Kidney (tissue), 14 donors: ENCODE measurements around the gene TRPM2. TPM values are rescaled to one million over a fixed set of nuclear protein-coding genes. Genes with fewer than 3 reads are reported as not detected.

Experiments
- DNase-seq, 5 donors: peaks; one replicate each; pipeline ENCODE4 v3.0.0-alpha.2; 2013 to 2020
- FAIRE-seq: peaks from 2 replicates; lab custom pipeline; 2012; peaks lifted over from hg19 to GRCh38; lab: Jason Lieb, UNC
- H3K27ac ChIP-seq, 2 donors: one replicate each; pipeline ENCODE4 v1.7.0; 2013; ENCODE audit warnings: low read depth in 2 of 2, low read length in 2 of 2, inconsistent platforms in 1 of 2
- H3K27me3 ChIP-seq: one replicate; pipeline ENCODE4 v1.7.1; 2013; ENCODE audit warnings: low read length, inconsistent platforms; ENCODE audit not compliant: control insufficient read depth, insufficient read depth
- H3K36me3 ChIP-seq, 3 donors: one replicate each; pipeline versions ENCODE4 v1.7.0 to v1.7.1; 2013; ENCODE audit warnings: low read length in 3 of 3, control low read depth in 1 of 3, inconsistent platforms in 1 of 3; ENCODE audit not compliant: insufficient read depth in 3 of 3, control insufficient read depth in 2 of 3
- H3K4me1 ChIP-seq, 3 donors: one replicate each; pipeline versions ENCODE4 v1.7.0 to v1.7.1; 2013; ENCODE audit warnings: low read length in 3 of 3, inconsistent platforms in 1 of 3, low read depth in 1 of 3; ENCODE audit not compliant: control insufficient read depth in 2 of 3, insufficient read depth in 2 of 3
- H3K4me3 ChIP-seq, 3 donors: one replicate each; pipeline versions ENCODE4 v1.7.0 to v1.8.1; 2013; ENCODE audit warnings: low read length in 3 of 3, control low read depth in 1 of 3, inconsistent platforms in 1 of 3
- H3K9ac ChIP-seq, 3 donors: one replicate each; pipeline versions ENCODE4 v1.7.0 to v1.7.1; 2013; ENCODE audit warnings: low read length in 3 of 3, control low read depth in 1 of 3, inconsistent platforms in 1 of 3
- H3K9me3 ChIP-seq, 3 donors: one replicate each; pipeline versions ENCODE4 v1.7.0 to v1.7.1; 2013; ENCODE audit warnings: low read length in 3 of 3, control low read depth in 1 of 3, inconsistent platforms in 1 of 3; ENCODE audit not compliant: control insufficient read depth in 2 of 3, insufficient read depth in 1 of 3
- CTCF ChIP-seq: IDR thresholded peaks from 3 replicates; pipeline ENCODE4 v1.5.1; 2012; ENCODE audit warnings: mild to moderate bottlenecking, moderate library complexity, borderline replicate concordance; ENCODE audit not compliant: insufficient read depth; ENCODE audit errors: extremely low read depth
- intact Hi-C: fragments of 100-400 bp; cut with DNase I; formaldehyde crosslinking; loops from one replicate; pipeline ENCODE4 v1.11.1; 2022
- polyA plus RNA-seq: library from polyadenylated mRNA; stranded (reverse); fragments of 350-450 nt; fragmentation: Illumina TruSeq; extraction: RNeasy Lipid Tissue Mini Kit (QIAGEN cat#74804); gene quantifications from one replicate; pipeline ENCODE4 v1.2.3, GENCODE V29; 2014; ENCODE audit warnings: low read depth, low replicate concordance; ENCODE audit not compliant: insufficient read depth
- total RNA-seq: library from RNA; stranded (reverse); fragmentation: NEBNext Ultra II Directional; extraction: Animal tissue kit (Norgen Biotek cat#: 25700); gene quantifications from one replicate; pipeline ENCODE4 v1.2.1, GENCODE V29; 2021
- donor health status: control.
- donor health status: control.
- donor health status: control.
- donor health status: control.
- donor health status: control.
- donor health status: DM: yes; HTN: yes; CAD: no.
- donor health status: Normal renal cell carcinoma (clear cell type).

Gene TRPM2
- total and polyA plus RNA-seq, 2 donors from 2014 or later: 2.0 to 11.5 TPM

- Histone ChIP-seq H3K27ac (no peak overlapping the region), H3K4me3 (no peak overlapping the region), H3K9ac (no peak overlapping the region), H3K27me3 (no peaks in the 10 kb centered on the region), H3K4me1 (no peaks in the 10 kb centered on the region), H3K9me3 (no peaks in the 10 kb centered on the region), H3K36me3 (peaks cover 5 to 41% (median 22%) of the 10 kb centered on the region in 3 donors)
- FAIRE-seq: no peak
- intact Hi-C loops: no loop called here
- no peak for TF ChIP-seq CTCF
- no peak for DNase-seq
Measured at GRCh38 chr21:44312089-44312488, 41.3 kb upstream of the TRPM2 start.

- no peaks in the 10 kb centered on the region for H3K4me1 ChIP-seq
- TF ChIP-seq CTCF: no peak
- peaks cover 5 to 41% (median 22%) of the 10 kb centered on the region in 3 donors for H3K36me3 ChIP-seq
Measured at GRCh38 chr21:44312716-44313115, 40.7 kb upstream of the TRPM2 start.

GRCh38 chr21:44313451-44313850 lies 40.0 kb upstream of the TRPM2 start:
- intact Hi-C loops: no loop called here
- Histone ChIP-seq H3K27me3 (no peaks in the 10 kb centered on the region), H3K4me3 (no peak overlapping the region), H3K9ac (no peak overlapping the region), H3K36me3 (peaks cover 5 to 48% (median 22%) of the 10 kb centered on the region in 3 donors), H3K4me1 (no peaks in the 10 kb centered on the region), H3K27ac (no peak overlapping the region), H3K9me3 (no peaks in the 10 kb centered on the region)
- DNase-seq: no peak
- TF ChIP-seq CTCF: no peak
- no peak for FAIRE-seq

More at GRCh38 chr21:44312716-44313115, 40.7 kb upstream of the TRPM2 start:
- Histone ChIP-seq H3K27ac (no peak overlapping the region), H3K27me3 (no peaks in the 10 kb centered on the region), H3K9ac (no peak overlapping the region), H3K4me3 (no peak overlapping the region), H3K9me3 (no peaks in the 10 kb centered on the region)
- DNase-seq (no peak), FAIRE-seq (no peak)
- intact Hi-C loops: no loop called here

- H3K36me3 ChIP-seq: peaks cover 5 to 50% (median 22%) of the 10 kb centered on the region in 3 donors
- H3K27ac ChIP-seq: no peak overlapping the region
- no peaks in the 10 kb centered on the region for H3K9me3 ChIP-seq
- DNase-seq: no peak
- no peak overlapping the region for H3K4me3 ChIP-seq
- no peak overlapping the region for H3K9ac ChIP-seq
- no peaks in the 10 kb centered on the region for H3K4me1 ChIP-seq
- no peak for FAIRE-seq
- intact Hi-C loops: no loop called here
- H3K27me3 ChIP-seq: no peaks in the 10 kb centered on the region
- no peak for TF ChIP-seq CTCF
Measured at GRCh38 chr21:44314128-44314527, 39.3 kb upstream of the TRPM2 start.
